Prostate gland (tissue), 2 donors: ENCODE data around the gene RPP30. TPM values are rescaled to one million over a fixed set of nuclear protein-coding genes. Genes with fewer than 3 reads are reported as not detected.

Experiments
- DNase-seq: peaks from one replicate; pipeline ENCODE4 v3.0.0-alpha.2; 2019; ENCODE audit warnings: low spot score
- H3K27ac ChIP-seq, 2 donors: fragments of 200-600 bp; sonication (generic); 2 replicates each; pipeline ENCODE4 v1.5.1; 2017 to 2019
- H3K27me3 ChIP-seq: fragments of 200-600 bp; sonication (generic); replicated peaks from 2 replicates; pipeline ENCODE4 v1.5.1; 2019; ENCODE audit not compliant: insufficient read depth
- H3K36me3 ChIP-seq, 2 donors: fragments of 200-600 bp; sonication (generic); 1 replicate in 1 of 2; 2 replicates in 1 of 2; pipeline versions ENCODE4 v1.5.1 to v1.8.1; 2017 to 2019
- H3K4me1 ChIP-seq: fragments of 200-600 bp; sonication (generic); replicated peaks from 2 replicates; pipeline ENCODE4 v1.5.1; 2019
- H3K4me3 ChIP-seq, 2 donors: fragments of 200-600 bp; sonication (generic); 2 replicates each; pipeline ENCODE4 v1.5.1; 2017 to 2019
- H3K9me3 ChIP-seq: fragments of 200-600 bp; sonication (generic); 2 replicates; pipeline ENCODE4 v1.5.1; 2017
- POLR2A ChIP-seq: fragments of 450-650 bp; IDR thresholded peaks from one replicate; pipeline ENCODE4 v1.6.1; 2016; ENCODE audit warnings: antibody characterized with exemption, mild to moderate bottlenecking
- POLR2AphosphoS5 ChIP-seq: sonication (generic); formaldehyde crosslinking; IDR thresholded peaks from one replicate; pipeline ENCODE4 v1.6.1; 2017; ENCODE audit warnings: antibody characterized with exemption
- WGBS: methylation state at CpG from one replicate; pipeline ENCODE4 v1.1.5; 2018; 5-methylcytosine and 5-hydroxymethylcytosine counted together
- intact Hi-C: fragments of 100-400 bp; cut with DNase I; formaldehyde crosslinking; loops from one replicate; pipeline ENCODE4 v1.14.2; 2022
- total RNA-seq, 2 donors: library from RNA; depleted of rRNA; stranded (reverse); fragments of >200 nt; gene quantifications; one replicate each; pipeline ENCODE4 v1.1.0, GENCODE V29; 2016
- TF ChIP-seq, protein P1 (sequence below), 4 experiments: fragments of 200-600 bp in 2 of 4; fragments of 450-650 bp in 2 of 4; sonication (generic) in 2 of 4; IDR thresholded peaks; 1 replicate in 3 of 4; 2 replicates in 1 of 4; pipeline ENCODE4 v1.5.1; 2016 to 2019; ENCODE audit warnings: antibody characterized with exemption in 4 of 4, mild to moderate bottlenecking in 2 of 4, moderate library complexity in 2 of 4

Gene RPP30
- total RNA-seq, 2 donors from 2014 or later, result 37.1 to 43.6 TPM

DNA sequence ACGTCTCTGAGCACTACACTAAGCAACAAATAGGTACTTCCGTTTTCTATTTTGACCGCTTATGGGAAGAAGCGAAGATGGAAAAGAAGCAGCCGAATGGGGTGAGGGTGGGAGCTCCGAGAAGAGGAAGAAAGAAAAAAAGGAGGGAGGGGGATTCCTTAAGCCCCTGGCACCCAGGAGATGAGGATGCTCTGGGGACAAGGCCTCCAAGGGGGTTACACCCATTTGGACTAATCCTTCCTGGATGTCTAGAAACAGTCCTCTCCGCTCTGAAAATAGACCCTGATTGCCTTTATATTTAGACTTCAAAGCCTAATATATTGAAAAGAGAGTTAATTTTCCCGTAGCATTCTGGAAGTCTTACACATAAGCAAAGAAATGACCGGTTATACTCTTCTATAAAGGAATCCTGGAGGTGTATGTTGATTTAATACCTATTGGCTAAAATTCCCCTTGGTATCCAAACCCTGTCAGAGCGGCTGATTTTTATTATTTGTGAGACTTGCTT, 13.3 kb upstream of the RPP30 start:
- Histone ChIP-seq H3K36me3 (no peaks in the 10 kb centered on the region), H3K9me3 (no peaks in the 10 kb centered on the region), H3K27me3 (no peaks in the 10 kb centered on the region), H3K4me3 (peak overlapping the region; percentile 42 to 46), H3K27ac (no peak overlapping the region), H3K4me1 (no peaks in the 10 kb centered on the region)
- DNase-seq, result no peak
- intact Hi-C loops, result loop anchor here (10.0 kb wide), 1 partner anchor 104 kb away; no protein-coding TSS in a partner anchor
- WGBS, result 38% methylated on average over 10 of the region's 10 CpGs
- TF ChIP-seq POLR2A (no peak), POLR2AphosphoS5 (no peak)
- TF ChIP-seq, protein P1, sequence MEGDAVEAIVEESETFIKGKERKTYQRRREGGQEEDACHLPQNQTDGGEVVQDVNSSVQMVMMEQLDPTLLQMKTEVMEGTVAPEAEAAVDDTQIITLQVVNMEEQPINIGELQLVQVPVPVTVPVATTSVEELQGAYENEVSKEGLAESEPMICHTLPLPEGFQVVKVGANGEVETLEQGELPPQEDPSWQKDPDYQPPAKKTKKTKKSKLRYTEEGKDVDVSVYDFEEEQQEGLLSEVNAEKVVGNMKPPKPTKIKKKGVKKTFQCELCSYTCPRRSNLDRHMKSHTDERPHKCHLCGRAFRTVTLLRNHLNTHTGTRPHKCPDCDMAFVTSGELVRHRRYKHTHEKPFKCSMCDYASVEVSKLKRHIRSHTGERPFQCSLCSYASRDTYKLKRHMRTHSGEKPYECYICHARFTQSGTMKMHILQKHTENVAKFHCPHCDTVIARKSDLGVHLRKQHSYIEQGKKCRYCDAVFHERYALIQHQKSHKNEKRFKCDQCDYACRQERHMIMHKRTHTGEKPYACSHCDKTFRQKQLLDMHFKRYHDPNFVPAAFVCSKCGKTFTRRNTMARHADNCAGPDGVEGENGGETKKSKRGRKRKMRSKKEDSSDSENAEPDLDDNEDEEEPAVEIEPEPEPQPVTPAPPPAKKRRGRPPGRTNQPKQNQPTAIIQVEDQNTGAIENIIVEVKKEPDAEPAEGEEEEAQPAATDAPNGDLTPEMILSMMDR (IDR thresholded peaks at IDR 0.05), result no peak

DNA sequence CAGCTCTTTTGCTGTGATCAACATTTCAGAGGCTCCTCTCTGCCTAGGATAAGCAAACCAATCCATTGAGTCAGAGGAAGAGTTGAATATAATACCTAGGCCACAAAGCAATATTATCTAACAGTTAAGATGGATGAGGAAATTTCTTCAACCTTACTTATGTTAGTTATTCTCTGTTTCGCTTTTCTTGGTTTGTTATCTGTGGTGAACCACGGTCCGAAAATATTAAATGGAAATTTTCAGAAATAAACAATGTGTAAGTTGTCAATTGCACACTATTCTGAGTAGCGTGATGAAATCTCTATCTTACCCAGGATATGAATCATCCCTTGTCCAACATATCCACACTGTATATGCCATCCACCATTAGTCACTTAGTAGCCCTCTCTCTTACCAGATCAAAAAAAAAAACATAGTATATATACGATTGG, 12.4 kb upstream of the RPP30 start:
- DNase-seq, result no peak
- no peak for TF ChIP-seq POLR2A
- TF ChIP-seq, protein P1 (IDR thresholded peaks at IDR 0.05), result no peak
- TF ChIP-seq POLR2AphosphoS5, result no peak
- intact Hi-C loops, result loop anchor here (10.0 kb wide), 1 partner anchor 105 kb away; no protein-coding TSS in a partner anchor
- Histone ChIP-seq H3K27ac (no peak overlapping the region), H3K4me3 (no peak overlapping the region), H3K27me3 (no peaks in the 10 kb centered on the region), H3K36me3 (no peaks in the 10 kb centered on the region), H3K4me1 (no peaks in the 10 kb centered on the region), H3K9me3 (no peaks in the 10 kb centered on the region)
- 82% methylated on average over 5 of the region's 5 CpGs for whole genome bisulfite sequencing

DNA sequence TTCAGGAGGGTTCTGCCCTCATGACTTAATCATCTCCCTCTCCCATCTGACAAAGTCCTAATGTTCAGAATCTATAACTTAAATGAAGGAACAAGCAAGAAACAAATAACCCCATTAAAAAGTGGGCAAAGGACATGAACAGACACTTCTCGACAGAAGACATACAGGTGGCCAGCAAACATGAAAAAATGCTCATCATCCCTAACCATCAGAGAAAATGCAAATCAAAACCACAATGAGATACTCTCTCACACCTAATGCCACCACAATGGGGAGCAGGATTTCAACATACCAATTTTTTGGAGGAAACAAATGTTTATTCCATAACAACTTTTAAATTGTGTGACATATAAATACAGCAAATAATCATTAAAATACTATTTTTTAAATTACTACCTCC, 11.0 kb upstream of the RPP30 start:
- TF ChIP-seq, protein P1 (IDR thresholded peaks at IDR 0.05), result no peak
- TF ChIP-seq POLR2A, result no peak
- 85% methylated on average over 1 of the region's 1 CpG for WGBS
- no peaks in the 10 kb centered on the region for H3K4me1 ChIP-seq
- H3K9me3 ChIP-seq, result no peaks in the 10 kb centered on the region
- DNase-seq, result no peak
- H3K27ac ChIP-seq, result no peak overlapping the region
- intact Hi-C loops, result no loop called here
- no peaks in the 10 kb centered on the region for H3K27me3 ChIP-seq
- H3K36me3 ChIP-seq, result no peaks in the 10 kb centered on the region
- no peak overlapping the region for H3K4me3 ChIP-seq

DNA sequence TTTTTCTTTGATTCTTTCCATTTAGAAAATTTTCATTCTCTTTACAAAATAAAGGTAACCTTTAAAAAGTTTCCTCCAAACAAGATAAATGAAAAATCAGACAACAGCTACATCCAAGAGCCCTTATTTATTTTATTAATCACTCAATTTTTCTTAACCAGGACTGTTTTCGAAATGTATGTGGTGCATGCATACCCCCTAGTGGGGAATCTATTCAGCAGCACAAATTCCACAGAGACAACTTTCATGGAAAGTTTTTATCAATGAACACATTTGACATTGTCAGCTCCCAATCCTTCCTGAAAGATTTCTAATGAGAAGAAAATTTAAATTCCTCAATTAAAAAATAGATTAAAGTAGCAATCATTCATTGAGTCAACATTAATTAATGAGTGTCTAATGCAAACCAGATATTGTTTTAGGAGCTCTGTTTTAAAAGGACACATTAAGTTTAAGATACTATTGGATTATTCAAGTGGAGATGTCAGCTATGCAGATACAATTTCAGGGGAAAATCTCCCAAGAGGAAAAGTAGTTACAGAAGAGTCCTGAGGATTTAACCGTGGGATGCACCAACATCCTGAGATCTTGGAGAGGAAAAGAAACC, 8.8 kb upstream of the RPP30 start:
- no peaks in the 10 kb centered on the region for H3K27me3 ChIP-seq
- intact Hi-C loops, result loop anchor here (2.0 kb wide), 1 partner anchor 1070 kb away; no protein-coding TSS in a partner anchor
- H3K27ac ChIP-seq, result no peak overlapping the region
- H3K9me3 ChIP-seq, result no peaks in the 10 kb centered on the region
- no peak overlapping the region for H3K4me3 ChIP-seq
- no peaks in the 10 kb centered on the region for H3K36me3 ChIP-seq
- H3K4me1 ChIP-seq, result no peaks in the 10 kb centered on the region
- WGBS, result 22% methylated on average over 2 of the region's 2 CpGs
- no peak for DNase-seq
- TF ChIP-seq POLR2AphosphoS5, result no peak
- TF ChIP-seq, protein P1 (IDR thresholded peaks at IDR 0.05), result peak; percentile 22 to 71 (median 59)

DNA sequence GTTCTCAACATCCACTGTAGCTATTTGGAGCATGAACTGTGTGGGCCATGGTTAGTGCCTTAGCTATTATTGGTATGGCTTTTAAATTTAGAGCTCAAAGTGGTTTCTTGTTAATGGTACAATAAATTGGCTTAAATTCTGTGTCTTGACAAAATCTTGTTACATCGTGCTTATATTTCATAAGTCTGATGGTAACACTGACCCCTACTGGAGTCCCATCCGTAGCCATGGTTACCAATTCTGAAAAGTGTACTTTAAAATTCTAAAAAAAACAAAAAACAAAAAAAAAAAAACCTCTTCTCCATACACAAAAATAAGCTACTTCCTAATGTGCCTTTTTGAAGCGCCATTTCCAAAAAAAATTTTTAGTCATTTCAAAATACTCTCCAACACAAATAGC, 6.4 kb upstream of the RPP30 start:
- 34% methylated on average over 3 of the region's 3 CpGs for WGBS
- Histone ChIP-seq H3K4me3 (no peak overlapping the region), H3K4me1 (no peaks in the 10 kb centered on the region), H3K27me3 (no peaks in the 10 kb centered on the region), H3K27ac (no peak overlapping the region), H3K9me3 (no peaks in the 10 kb centered on the region), H3K36me3 (no peaks in the 10 kb centered on the region)
- intact Hi-C loops, result no loop called here
- TF ChIP-seq POLR2AphosphoS5, result no peak
- no peak for TF ChIP-seq POLR2A
- TF ChIP-seq, protein P1 (IDR thresholded peaks at IDR 0.05), result no peak
- DNase-seq, result no peak
